CD8-positive, alpha-beta memory T cell (primary cell): Measurements from ENCODE around the gene KCNE4. TPM values are rescaled to one million over a fixed set of nuclear protein-coding genes. Genes with fewer than 3 reads are reported as not detected.

Source experiments
- CTCF ChIA-PET: fragments of 350-600 bp; sonication (Branson Sonifier 250); formaldehyde crosslinking; loops from one replicate; lab custom pipeline; 2021; ENCODE audit warnings: antibody characterized with exemption; lab: Charles Lee
- POLR2A ChIA-PET: fragments of 350-600 bp; sonication (Branson Sonifier 250); formaldehyde crosslinking; loops from one replicate; lab custom pipeline; 2021; ENCODE audit warnings: antibody characterized with exemption; lab: Charles Lee
- DNase-seq, 5 donors: peaks; one replicate each; pipeline versions ENCODE4 v3.0.0 to v3.0.0-alpha.2; 2020 to 2022; ENCODE audit warnings: mixed read lengths in 1 of 5
- H3K27ac ChIP-seq: one replicate; pipeline ENCODE4 v1.7.0; 2013; ENCODE audit warnings: low read depth, mild to moderate bottlenecking, low read length, moderate library complexity
- H3K27me3 ChIP-seq: 2 replicates; pipeline ENCODE4 v1.7.0; 2013; ENCODE audit warnings: low read length, mild to moderate bottlenecking; ENCODE audit not compliant: insufficient read depth, poor library complexity, severe bottlenecking
- H3K36me3 ChIP-seq: 2 replicates; pipeline ENCODE4 v1.7.0; 2013; ENCODE audit warnings: mild to moderate bottlenecking, low read length, moderate library complexity; ENCODE audit not compliant: insufficient read depth
- H3K4me1 ChIP-seq: 2 replicates; pipeline ENCODE4 v1.7.0; 2013; ENCODE audit warnings: mild to moderate bottlenecking, low read length, moderate library complexity; ENCODE audit not compliant: insufficient read depth
- H3K4me3 ChIP-seq: 2 replicates; pipeline ENCODE4 v1.7.0; 2013; ENCODE audit warnings: mild to moderate bottlenecking, low read length
- H3K9me3 ChIP-seq: 2 replicates; pipeline ENCODE4 v1.7.0; 2013; ENCODE audit warnings: mild to moderate bottlenecking, low read length
- H3K27ac Mint-ChIP-seq, 8 donors: one replicate each; pipeline ENCODE4 v1.8.0; 2020 to 2021; ENCODE audit warnings: mixed read lengths in 8 of 8, mild to moderate bottlenecking in 6 of 8, inconsistent platforms in 3 of 8, moderate library complexity in 3 of 8
- H3K27me3 Mint-ChIP-seq, 2 donors: one replicate each; pipeline ENCODE4 v1.8.0; 2020 to 2021; ENCODE audit warnings: mixed read lengths in 2 of 2, mild to moderate bottlenecking in 1 of 2, moderate library complexity in 1 of 2
- H3K36me3 Mint-ChIP-seq, 3 donors: one replicate each; pipeline ENCODE4 v1.8.0; 2020 to 2021; ENCODE audit warnings: mixed read lengths in 3 of 3, inconsistent platforms in 1 of 3, mild to moderate bottlenecking in 1 of 3
- H3K4me1 Mint-ChIP-seq, 3 donors: one replicate each; pipeline ENCODE4 v1.8.0; 2020 to 2021; ENCODE audit warnings: mixed read lengths in 3 of 3, inconsistent platforms in 1 of 3, mild to moderate bottlenecking in 1 of 3
- H3K4me3 Mint-ChIP-seq, 7 donors: one replicate each; pipeline ENCODE4 v1.8.0; 2020 to 2021; ENCODE audit warnings: mixed read lengths in 7 of 7, mild to moderate bottlenecking in 6 of 7, moderate library complexity in 4 of 7, inconsistent platforms in 2 of 7
- H3K9me3 Mint-ChIP-seq, 5 donors: one replicate each; pipeline ENCODE4 v1.8.0; 2020 to 2022; ENCODE audit warnings: mixed read lengths in 5 of 5, mild to moderate bottlenecking in 3 of 5, moderate library complexity in 2 of 5, inconsistent platforms in 1 of 5
- polyA plus RNA-seq: library from polyadenylated mRNA; unstranded; fragments of 300-500 nt; fragmentation: Illumina TruSeq; gene quantifications from one replicate; pipeline ENCODE4 v1.2.3, GENCODE V29; 2021
- total RNA-seq, 2 experiments: library from RNA; stranded (reverse); gene quantifications; one replicate each; pipeline ENCODE4 v1.2.3, GENCODE V29; 2021

Gene KCNE4, protein sequence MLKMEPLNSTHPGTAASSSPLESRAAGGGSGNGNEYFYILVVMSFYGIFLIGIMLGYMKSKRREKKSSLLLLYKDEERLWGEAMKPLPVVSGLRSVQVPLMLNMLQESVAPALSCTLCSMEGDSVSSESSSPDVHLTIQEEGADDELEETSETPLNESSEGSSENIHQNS
- total RNA-seq (not detected), polyA plus RNA-seq (not detected)

DNA sequence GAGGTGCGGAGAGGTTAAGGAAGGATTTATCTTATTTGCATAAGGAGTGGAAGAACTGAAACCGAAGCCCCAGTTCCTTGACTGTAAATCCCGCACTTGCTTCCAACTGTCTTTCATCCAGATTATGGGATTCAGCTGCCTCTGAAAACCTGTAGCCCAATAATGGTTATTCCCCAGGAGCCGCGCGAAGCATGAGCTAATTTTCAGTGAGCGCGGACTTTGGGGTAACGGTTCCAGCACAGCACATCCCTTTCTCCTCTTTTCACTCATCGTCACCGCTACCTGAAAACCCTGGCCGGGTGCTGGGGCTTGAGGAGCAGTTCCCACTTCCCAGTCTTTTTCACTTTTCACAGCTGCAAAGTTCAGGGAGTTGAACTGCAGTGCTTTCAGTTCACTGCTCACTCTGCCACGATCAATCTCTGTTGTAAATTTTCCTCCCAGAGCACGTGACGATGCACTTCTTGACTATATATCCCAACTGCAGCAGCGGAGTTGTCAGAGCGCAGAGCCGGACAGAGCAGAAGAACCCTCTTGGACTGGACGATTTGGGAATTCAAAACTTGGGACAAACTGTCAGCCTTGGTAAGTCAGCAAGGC, at the start of gene KCNE4:
TSS of gene KCNE4 (plus strand) at position 498 of the 597 bp plus-strand sequence. CDS start 641 bp downstream, outside the sequence.
- Mint-ChIP-seq H3K4me3 (no peak within 1 kb of the TSS), H3K27ac (peak within 1 kb of the TSS in 1 of 8 donors; percentile 37), H3K27me3 (peaks cover 7 to 8% of the 10 kb centered on the region in 2 donors), H3K4me1 (no peaks in the 10 kb centered on the region), H3K36me3 (no peaks in the 10 kb centered on the region), H3K9me3 (peaks cover 0 to 4% (median 3%) of the 10 kb centered on the region in 5 donors)
- Histone ChIP-seq H3K36me3 (no peaks in the 10 kb centered on the region), H3K27ac (no peak within 1 kb of the TSS), H3K27me3 (no peaks in the 10 kb centered on the region), H3K9me3 (no peaks in the 10 kb centered on the region), H3K4me1 (no peaks in the 10 kb centered on the region), H3K4me3 (no peak within 1 kb of the TSS)
- POLR2A ChIA-PET = no interaction called here
- CTCF ChIA-PET = no interaction called here
- no peak for DNase-seq

DNA sequence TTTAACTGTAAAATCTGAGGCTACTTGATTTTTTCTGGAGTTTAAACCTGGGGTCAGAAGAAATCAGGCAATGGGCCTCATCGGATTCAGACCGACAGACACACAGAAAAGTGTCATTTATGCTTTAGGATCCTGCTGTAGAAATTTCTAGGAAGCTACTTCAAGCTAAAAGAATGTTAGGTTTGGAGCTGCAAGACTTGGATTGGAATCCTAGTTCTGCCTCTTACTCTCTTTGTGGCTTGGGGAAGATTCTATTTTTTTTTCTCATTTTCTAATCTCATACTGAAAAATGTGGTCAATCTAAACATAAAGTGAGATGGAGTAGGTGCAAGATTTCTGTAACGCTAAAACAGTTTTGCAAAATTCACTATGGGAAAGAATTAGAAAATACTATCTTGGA, 48.8 kb upstream of the KCNE4 start:
- no peak for DNase-seq
- POLR2A ChIA-PET = no interaction called here
- Mint-ChIP-seq H3K36me3 (no peaks in the 10 kb centered on the region), H3K4me1 (no peaks in the 10 kb centered on the region), H3K9me3 (peaks cover 0 to 3% (median 0%) of the 10 kb centered on the region in 5 donors), H3K27ac (no peak overlapping the region), H3K27me3 (peaks cover 5 to 24% of the 10 kb centered on the region in 2 donors), H3K4me3 (no peak overlapping the region)
- CTCF ChIA-PET = no interaction called here
- Histone ChIP-seq H3K4me3 (no peak overlapping the region), H3K4me1 (no peaks in the 10 kb centered on the region), H3K27ac (no peak overlapping the region), H3K36me3 (no peaks in the 10 kb centered on the region), H3K27me3 (no peaks in the 10 kb centered on the region), H3K9me3 (no peaks in the 10 kb centered on the region)

DNA sequence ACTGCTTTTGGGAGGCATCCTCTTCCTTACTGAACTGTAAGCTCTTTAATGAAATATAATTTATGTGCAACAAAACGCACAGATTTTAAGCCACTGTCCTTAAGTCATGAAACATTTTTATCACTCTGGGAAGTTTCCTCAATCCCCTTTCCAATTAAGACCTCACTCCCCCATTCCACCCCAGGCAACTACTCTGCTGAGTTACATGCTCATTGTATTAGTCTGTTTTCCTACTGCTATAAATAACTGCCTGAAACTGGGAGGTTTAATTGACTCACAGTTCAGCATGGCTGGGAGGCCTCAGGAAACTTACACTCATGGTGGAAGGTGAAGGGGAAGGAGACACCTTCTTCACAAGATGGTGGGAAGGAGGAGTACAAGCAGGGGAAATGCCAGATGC, 46.5 kb upstream of the KCNE4 start:
- H3K4me1 ChIP-seq = no peaks in the 10 kb centered on the region
- no peaks in the 10 kb centered on the region for H3K36me3 ChIP-seq
- no peak overlapping the region for H3K4me3 Mint-ChIP-seq
- no peaks in the 10 kb centered on the region for H3K27me3 ChIP-seq
- H3K27me3 Mint-ChIP-seq = peaks cover under 1 to 20% of the 10 kb centered on the region in 2 donors
- no peak for DNase-seq
- no peak overlapping the region for H3K27ac ChIP-seq
- H3K27ac Mint-ChIP-seq = no peak overlapping the region
- H3K4me1 Mint-ChIP-seq = no peaks in the 10 kb centered on the region
- no peak overlapping the region for H3K4me3 ChIP-seq
- CTCF ChIA-PET = no interaction called here
- no peaks in the 10 kb centered on the region for H3K9me3 ChIP-seq
- H3K36me3 Mint-ChIP-seq = no peaks in the 10 kb centered on the region
- peaks cover 0 to 3% (median 0%) of the 10 kb centered on the region in 5 donors for H3K9me3 Mint-ChIP-seq
- POLR2A ChIA-PET = no interaction called here

DNA sequence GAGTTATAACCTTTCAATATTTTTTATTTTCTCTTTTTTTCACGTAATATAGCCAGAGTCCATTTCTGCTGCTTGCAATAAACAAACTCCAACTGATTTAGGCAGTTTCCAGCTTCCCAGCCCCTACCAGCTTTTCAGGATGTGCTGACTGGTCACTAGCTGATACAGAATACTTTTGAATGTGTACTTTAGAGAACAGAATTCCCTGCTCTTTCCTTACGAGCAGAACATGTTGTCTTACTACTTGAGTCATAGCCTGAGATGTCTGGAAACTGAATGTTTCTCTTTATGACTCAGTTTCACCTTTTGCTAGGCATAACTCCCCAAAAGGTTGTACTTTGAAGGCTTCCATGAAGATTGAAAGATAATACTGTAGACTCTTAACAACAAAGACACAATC, 44.5 kb upstream of the KCNE4 start:
- Mint-ChIP-seq H3K4me1 (no peaks in the 10 kb centered on the region), H3K27me3 (peaks cover 3 to 25% of the 10 kb centered on the region in 2 donors), H3K4me3 (no peak overlapping the region), H3K36me3 (no peaks in the 10 kb centered on the region), H3K27ac (no peak overlapping the region), H3K9me3 (peaks cover 0 to 3% (median 0%) of the 10 kb centered on the region in 5 donors)
- CTCF ChIA-PET = no interaction called here
- Histone ChIP-seq H3K9me3 (no peaks in the 10 kb centered on the region), H3K36me3 (no peaks in the 10 kb centered on the region), H3K27ac (no peak overlapping the region), H3K27me3 (no peaks in the 10 kb centered on the region), H3K4me1 (no peaks in the 10 kb centered on the region), H3K4me3 (no peak overlapping the region)
- POLR2A ChIA-PET = no interaction called here
- no peak for DNase-seq

DNA sequence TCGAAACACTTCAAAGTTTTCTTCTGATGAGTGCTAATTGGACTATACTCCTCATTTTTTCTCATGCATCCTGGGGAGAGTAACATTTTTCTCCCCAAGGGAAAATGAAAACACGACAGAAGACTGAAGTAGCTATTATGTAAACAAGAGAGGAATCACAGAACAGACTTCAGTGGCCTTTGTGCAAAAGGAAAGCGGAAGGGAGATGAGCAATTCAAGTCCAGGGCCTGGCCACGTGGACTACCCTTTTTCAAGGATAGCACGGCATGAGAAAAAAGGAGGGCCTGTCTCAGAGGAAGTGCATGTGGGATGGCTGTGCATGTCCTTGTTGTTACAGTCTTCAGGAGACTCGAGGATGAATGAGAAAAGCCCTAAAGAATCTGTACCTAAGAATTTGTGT, 43.8 kb upstream of the KCNE4 start:
- no peak overlapping the region for H3K4me3 ChIP-seq
- POLR2A ChIA-PET = no interaction called here
- CTCF ChIA-PET = no interaction called here

DNA sequence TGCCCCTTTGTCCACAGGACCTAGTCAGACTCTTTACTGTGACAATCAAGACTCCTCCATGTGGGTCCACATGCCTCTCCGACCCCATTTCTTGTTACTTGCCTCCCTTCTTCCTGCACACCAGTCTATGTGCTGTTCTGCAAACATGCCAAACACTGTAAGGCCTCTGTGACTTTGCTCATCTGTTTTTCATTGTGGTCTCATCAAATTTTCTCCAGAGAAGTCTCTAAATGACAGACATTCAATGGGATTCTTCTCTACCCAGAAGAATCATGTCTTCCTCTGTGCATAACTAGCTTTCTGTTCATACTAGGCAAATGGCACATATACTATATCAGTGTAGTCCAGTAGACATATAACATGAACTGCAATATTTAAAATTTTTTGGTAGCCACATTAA, 43.0 kb upstream of the KCNE4 start:
- no peaks in the 10 kb centered on the region for H3K9me3 ChIP-seq
- DNase-seq = no peak
- H3K4me1 ChIP-seq = no peaks in the 10 kb centered on the region
- no peak overlapping the region for H3K4me3 ChIP-seq
- no peaks in the 10 kb centered on the region for H3K36me3 ChIP-seq
- Mint-ChIP-seq H3K27ac (no peak overlapping the region), H3K4me1 (no peaks in the 10 kb centered on the region), H3K4me3 (no peak overlapping the region), H3K9me3 (peaks cover 0 to 2% (median 0%) of the 10 kb centered on the region in 5 donors), H3K36me3 (no peaks in the 10 kb centered on the region), H3K27me3 (peaks cover 4 to 31% of the 10 kb centered on the region in 2 donors)
- ChIA-PET POLR2A (no interaction called here), CTCF (no interaction called here)
- H3K27ac ChIP-seq = no peak overlapping the region
- no peaks in the 10 kb centered on the region for H3K27me3 ChIP-seq

More for the DNA sequence above, 43.8 kb upstream of the KCNE4 start:
- no peaks in the 10 kb centered on the region for H3K36me3 Mint-ChIP-seq
- Histone ChIP-seq H3K27me3 (no peaks in the 10 kb centered on the region), H3K36me3 (no peaks in the 10 kb centered on the region), H3K4me1 (no peaks in the 10 kb centered on the region), H3K9me3 (no peaks in the 10 kb centered on the region), H3K27ac (no peak overlapping the region)
- H3K27me3 Mint-ChIP-seq = peaks cover 3 to 28% of the 10 kb centered on the region in 2 donors
- no peak overlapping the region for H3K4me3 Mint-ChIP-seq
- peaks cover 0 to 2% (median 0%) of the 10 kb centered on the region in 5 donors for H3K9me3 Mint-ChIP-seq
- H3K4me1 Mint-ChIP-seq = no peaks in the 10 kb centered on the region
- no peak for DNase-seq
- no peak overlapping the region for H3K27ac Mint-ChIP-seq

DNA sequence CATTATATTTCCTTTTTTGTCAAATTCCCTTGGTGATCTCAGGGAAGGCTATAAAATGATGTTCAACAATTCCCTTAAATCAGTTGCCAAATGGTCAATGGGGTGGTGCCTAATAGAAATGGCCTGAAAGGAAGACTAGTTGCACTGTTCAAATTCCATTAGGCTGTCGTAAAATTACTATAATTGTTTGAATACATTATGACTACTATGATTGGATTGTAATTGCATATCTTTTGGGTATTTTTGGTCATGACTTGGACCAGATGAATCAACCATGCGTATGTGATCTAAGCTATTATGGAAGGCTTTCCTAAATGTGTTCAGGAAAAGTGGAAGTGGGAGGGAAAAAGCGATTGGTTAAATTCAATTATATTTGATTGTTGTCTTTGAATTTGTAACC, 41.3 kb upstream of the KCNE4 start:
- POLR2A ChIA-PET = no interaction called here
- DNase-seq = no peak
- Mint-ChIP-seq H3K27ac (no peak overlapping the region), H3K27me3 (peaks cover 4 to 33% of the 10 kb centered on the region in 2 donors), H3K4me1 (no peaks in the 10 kb centered on the region), H3K9me3 (peaks cover 0 to 2% (median 0%) of the 10 kb centered on the region in 5 donors), H3K4me3 (no peak overlapping the region), H3K36me3 (no peaks in the 10 kb centered on the region)
- Histone ChIP-seq H3K27me3 (no peaks in the 10 kb centered on the region), H3K27ac (no peak overlapping the region), H3K9me3 (no peaks in the 10 kb centered on the region), H3K4me1 (no peaks in the 10 kb centered on the region), H3K36me3 (no peaks in the 10 kb centered on the region), H3K4me3 (no peak overlapping the region)
- CTCF ChIA-PET = no interaction called here

- Mint-ChIP-seq H3K27ac (no peak overlapping the region), H3K36me3 (no peaks in the 10 kb centered on the region), H3K4me3 (no peak overlapping the region), H3K27me3 (peaks cover 4 to 33% of the 10 kb centered on the region in 2 donors), H3K4me1 (no peaks in the 10 kb centered on the region), H3K9me3 (peaks cover 0 to 8% (median 0%) of the 10 kb centered on the region in 5 donors)
- Histone ChIP-seq H3K27me3 (no peaks in the 10 kb centered on the region), H3K36me3 (no peaks in the 10 kb centered on the region), H3K9me3 (no peaks in the 10 kb centered on the region), H3K27ac (no peak overlapping the region), H3K4me3 (no peak overlapping the region), H3K4me1 (no peaks in the 10 kb centered on the region)
- DNase-seq = no peak
- ChIA-PET POLR2A (no interaction called here), CTCF (no interaction called here)
These were observed 39.7 kb upstream of the KCNE4 start for GRCh38 chr2:223012291-223012690.
